ENCODE data around the gene S1PR5. TPM values are rescaled to one million over a fixed set of nuclear protein-coding genes. Genes with fewer than 3 reads are reported as not detected.

Gene S1PR5
- total RNA-seq, 2 experiments from 2014 or later = 0.63 to 0.68 TPM

GRCh38 chr19:10519421-10519820 lies 2.2 kb upstream of the S1PR5 start:
- H3K9me3 Mint-ChIP-seq = no peaks in the 10 kb centered on the region
- H3K27me3 Mint-ChIP-seq = peaks cover 54% of the 10 kb centered on the region
- no peaks in the 10 kb centered on the region for H3K36me3 Mint-ChIP-seq (ENCODE audit: low read depth)
- H3K4me3 Mint-ChIP-seq = no peak overlapping the region
- peaks cover 30% of the 10 kb centered on the region for H3K4me1 Mint-ChIP-seq
- ChIA-PET POLR2A (no interaction called here), CTCF (no interaction called here)
- DNase-seq = no peak
- H3K27ac Mint-ChIP-seq = no peak overlapping the region

GRCh38 chr19:10518444-10519361 lies 1.5 kb upstream of the S1PR5 start:
- no peaks in the 10 kb centered on the region for H3K9me3 Mint-ChIP-seq
- POLR2A ChIA-PET = interaction anchor here (1.3 to 1.5 kb wide), 2 partner anchors 12 to 51 kb away, joined by 3 to 5 read pairs; no protein-coding TSS in a partner anchor
- CTCF ChIA-PET = interaction anchor here (0.7 to 1.0 kb wide), 3 partner anchors 9 to 33 kb away, joined by 3 to 5 read pairs (median 4); no protein-coding TSS in a partner anchor
- H3K27ac Mint-ChIP-seq = peak overlapping the region; percentile 45
- peak; percentile 38 for DNase-seq
- no peaks in the 10 kb centered on the region for H3K36me3 Mint-ChIP-seq (ENCODE audit: low read depth)
- H3K27me3 Mint-ChIP-seq = peaks cover 59% of the 10 kb centered on the region
- H3K4me3 Mint-ChIP-seq = peak overlapping the region; percentile 34
- H3K4me1 Mint-ChIP-seq = peaks cover 32% of the 10 kb centered on the region

GRCh38 chr19:10517760-10518443 lies 655 bp upstream of the S1PR5 start:
- H3K27ac Mint-ChIP-seq = peak overlapping the region; percentile 45

GRCh38 chr19:10516671-10517286 lies 468 bp downstream of the S1PR5 start:
- H3K27ac Mint-ChIP-seq = no peak overlapping the region
- no peaks in the 10 kb centered on the region for H3K9me3 Mint-ChIP-seq
- CTCF ChIA-PET = interaction anchor here (1.0 to 1.1 kb wide), 3 partner anchors 13 to 65 kb away, joined by 3 to 4 read pairs (median 4); partner anchors contain the start of gene KRI1
- peaks cover 68% of the 10 kb centered on the region for H3K27me3 Mint-ChIP-seq
- peaks cover 32% of the 10 kb centered on the region for H3K4me1 Mint-ChIP-seq
- H3K4me3 Mint-ChIP-seq = peak overlapping the region; percentile 54
- no peak for DNase-seq
- POLR2A ChIA-PET = interaction anchor here (0.6 to 1.4 kb wide), 3 partner anchors 37 to 95 kb away, joined by 3 to 6 read pairs (median 4); no protein-coding TSS in a partner anchor
- no peaks in the 10 kb centered on the region for H3K36me3 Mint-ChIP-seq (ENCODE audit: low read depth)

More at GRCh38 chr19:10517760-10518443, 655 bp upstream of the S1PR5 start:
- peaks cover 63% of the 10 kb centered on the region for H3K27me3 Mint-ChIP-seq
- POLR2A ChIA-PET = interaction anchor here (1.0 to 1.5 kb wide), 4 partner anchors 11 to 89 kb away, joined by 3 to 6 read pairs (median 4); no protein-coding TSS in a partner anchor
- no peaks in the 10 kb centered on the region for H3K36me3 Mint-ChIP-seq (ENCODE audit: low read depth)
- H3K9me3 Mint-ChIP-seq = no peaks in the 10 kb centered on the region
- CTCF ChIA-PET = interaction anchor here (0.7 to 1.1 kb wide), 4 partner anchors 9 to 64 kb away, joined by 3 to 5 read pairs (median 4); no protein-coding TSS in a partner anchor
- no peak for DNase-seq
- peaks cover 32% of the 10 kb centered on the region for H3K4me1 Mint-ChIP-seq
- H3K4me3 Mint-ChIP-seq = peak overlapping the region; percentile 34

GRCh38 chr19:10516064-10516385 lies 1.2 kb downstream of the S1PR5 start:
- peak overlapping the region; percentile 47 for H3K4me3 Mint-ChIP-seq
- H3K36me3 Mint-ChIP-seq (ENCODE audit: low read depth) = no peaks in the 10 kb centered on the region
- peak overlapping the region; percentile 26 for H3K27ac Mint-ChIP-seq
- ChIA-PET POLR2A (interaction anchor here (0.6 to 1.4 kb wide), 2 partner anchors 37 to 95 kb away, joined by 3 to 4 read pairs; no protein-coding TSS in a partner anchor), CTCF (interaction anchor here (1.0 to 1.1 kb wide), 2 partner anchors 12 to 50 kb away, joined by 3 to 4 read pairs; partner anchors contain the start of gene KRI1)
- H3K27me3 Mint-ChIP-seq = peaks cover 70% of the 10 kb centered on the region
- DNase-seq = no peak
- H3K9me3 Mint-ChIP-seq = no peaks in the 10 kb centered on the region
- H3K4me1 Mint-ChIP-seq = peaks cover 32% of the 10 kb centered on the region

- H3K4me1 Mint-ChIP-seq = peaks cover 35% of the 10 kb centered on the region
- POLR2A ChIA-PET = no interaction called here
- peaks cover 62% of the 10 kb centered on the region for H3K27me3 Mint-ChIP-seq
- peak overlapping the region; percentile 39 for H3K4me3 Mint-ChIP-seq
- no peaks in the 10 kb centered on the region for H3K9me3 Mint-ChIP-seq
- no peak overlapping the region for H3K27ac Mint-ChIP-seq
- H3K36me3 Mint-ChIP-seq (ENCODE audit: low read depth) = no peaks in the 10 kb centered on the region
- CTCF ChIA-PET = no interaction called here
- DNase-seq = peak; percentile 46
Observed at GRCh38 chr19:10514211-10515145, 2.8 kb downstream of the S1PR5 start.

GRCh38 chr19:10513223-10513622 lies 4.0 kb downstream of the S1PR5 start:
- H3K27me3 Mint-ChIP-seq = peaks cover 50% of the 10 kb centered on the region
- no peak overlapping the region for H3K4me3 Mint-ChIP-seq
- H3K4me1 Mint-ChIP-seq = peaks cover 34% of the 10 kb centered on the region
- DNase-seq = no peak
- POLR2A ChIA-PET = no interaction called here
- CTCF ChIA-PET = interaction anchor here (1.2 kb wide), 1 partner anchor 60 kb away, joined by 3 read pairs; no protein-coding TSS in a partner anchor
- H3K36me3 Mint-ChIP-seq (ENCODE audit: low read depth) = no peaks in the 10 kb centered on the region
- no peak overlapping the region for H3K27ac Mint-ChIP-seq
- no peaks in the 10 kb centered on the region for H3K9me3 Mint-ChIP-seq

GRCh38 chr19:10510301-10510802 lies 6.9 kb downstream of the S1PR5 start:
- CTCF ChIA-PET = interaction anchor here (0.6 to 3.4 kb wide), 10 partner anchors 10 to 189 kb away, joined by 3 to 17 read pairs (median 4); no protein-coding TSS in a partner anchor
- peaks cover 30% of the 10 kb centered on the region for H3K27me3 Mint-ChIP-seq
- peak; percentile 63 for DNase-seq
- no peaks in the 10 kb centered on the region for H3K36me3 Mint-ChIP-seq (ENCODE audit: low read depth)
- H3K27ac Mint-ChIP-seq = no peak overlapping the region
- H3K9me3 Mint-ChIP-seq = no peaks in the 10 kb centered on the region
- POLR2A ChIA-PET = no interaction called here
- no peak overlapping the region for H3K4me3 Mint-ChIP-seq
- peaks cover 25% of the 10 kb centered on the region for H3K4me1 Mint-ChIP-seq

- Mint-ChIP-seq H3K27me3 (peaks cover 16% of the 10 kb centered on the region), H3K27ac (peak overlapping the region; percentile 32), H3K4me1 (peaks cover 25% of the 10 kb centered on the region), H3K36me3 (ENCODE audit: low read depth) (no peaks in the 10 kb centered on the region), H3K9me3 (no peaks in the 10 kb centered on the region), H3K4me3 (no peak overlapping the region)
- ChIA-PET CTCF (interaction anchor here (0.6 to 3.4 kb wide), 12 partner anchors 9 to 193 kb away, joined by 3 to 17 read pairs (median 4); partner anchors contain the start of genes CDC37 and QTRT1), POLR2A (interaction anchor here (0.8 to 1.4 kb wide), 3 partner anchors 17 to 59 kb away, joined by 3 to 4 read pairs (median 3); no protein-coding TSS in a partner anchor)
- DNase-seq = peak; percentile 37
Observed at GRCh38 chr19:10508707-10509106, 8.5 kb downstream of the S1PR5 start.

- no peak overlapping the region for H3K4me3 Mint-ChIP-seq
- no peaks in the 10 kb centered on the region for H3K9me3 Mint-ChIP-seq
- H3K36me3 Mint-ChIP-seq (ENCODE audit: low read depth) = no peaks in the 10 kb centered on the region
- CTCF ChIA-PET = interaction anchor here (0.6 to 3.4 kb wide), 10 partner anchors 16 to 197 kb away, joined by 3 to 17 read pairs (median 4); partner anchors contain the start of gene QTRT1
- POLR2A ChIA-PET = interaction anchor here (0.8 kb wide), 1 partner anchor 18 kb away, joined by 3 read pairs; no protein-coding TSS in a partner anchor
- DNase-seq = no peak
- H3K4me1 Mint-ChIP-seq = peaks cover 29% of the 10 kb centered on the region
- H3K27me3 Mint-ChIP-seq = peaks cover 9% of the 10 kb centered on the region
- no peak overlapping the region for H3K27ac Mint-ChIP-seq
Observed at GRCh38 chr19:10508036-10508435, 9.2 kb downstream of the S1PR5 start.

- H3K27me3 Mint-ChIP-seq = no peaks in the 10 kb centered on the region
- ChIA-PET CTCF (interaction anchor here (0.5 to 2.2 kb wide), 10 partner anchors 13 to 194 kb away, joined by 3 to 5 read pairs (median 3); no protein-coding TSS in a partner anchor), POLR2A (interaction anchor here (1.5 to 1.9 kb wide), 3 partner anchors 12 to 147 kb away, joined by 5 to 6 read pairs (median 5); partner anchors contain the start of gene S1PR5)
- DNase-seq = peak; percentile 87
- H3K9me3 Mint-ChIP-seq = no peaks in the 10 kb centered on the region
- no peak overlapping the region for H3K27ac Mint-ChIP-seq
- peaks cover 7% of the 10 kb centered on the region for H3K36me3 Mint-ChIP-seq (ENCODE audit: low read depth)
- peak overlapping the region; percentile 25 for H3K4me3 Mint-ChIP-seq
- H3K4me1 Mint-ChIP-seq = peaks cover 37% of the 10 kb centered on the region
Observed at GRCh38 chr19:10505583-10506229, 11.5 kb downstream of the S1PR5 start.

Data from activated CD4-positive, alpha-beta memory T cell treated with anti-CD3 and anti-CD28 coated beads, Interleukin-2, amount 10 ng/mL, durations not matched to agents 7 days and 5 days (primary cell).